DMS 273 treated with DMSO at 0.1 percent for 48 hours (cell line): ENCODE measurements around the gene MYH14.

Experiments
- DNase-seq: peaks from one replicate; lab custom pipeline; 2025; lab: John Stamatoyannopoulos, UW

MYH14 gene

GRCh38 chr19:50203281-50204080 lies at the start of gene MYH14:
Gene MYH14, plus strand, starts transcription at chr19:50203622. Its CDS starts 6,744 bp downstream, at chr19:50210366.
- DNase-seq, result no peak

- DNase-seq, result no peak
Measured at GRCh38 chr19:50154529-50154928, 48.9 kb upstream of the MYH14 start.

GRCh38 chr19:50155520-50156109 lies 47.8 kb upstream of the MYH14 start:
- DNase-seq, result no peak

DNA sequence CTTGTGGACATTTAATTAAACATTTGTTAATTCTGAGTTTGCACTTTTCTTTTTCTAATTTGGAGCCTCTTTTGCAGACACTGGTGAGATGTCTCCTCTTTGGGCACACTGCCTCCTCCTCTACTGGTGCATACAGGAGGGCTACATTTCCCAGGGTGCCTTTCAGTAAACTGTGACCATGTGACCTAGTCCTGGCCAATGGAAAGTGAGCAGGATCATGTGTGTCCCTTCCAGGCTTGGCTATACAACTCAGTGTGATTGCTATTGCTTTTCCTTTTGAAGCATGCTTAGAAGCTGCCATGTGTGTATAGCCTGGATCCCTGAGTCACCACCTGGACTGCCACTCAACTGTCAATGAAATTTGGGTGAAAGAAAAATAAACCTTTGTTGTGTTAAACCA lies 44.8 kb upstream of the MYH14 start:
- DNase-seq, result no peak

DNA sequence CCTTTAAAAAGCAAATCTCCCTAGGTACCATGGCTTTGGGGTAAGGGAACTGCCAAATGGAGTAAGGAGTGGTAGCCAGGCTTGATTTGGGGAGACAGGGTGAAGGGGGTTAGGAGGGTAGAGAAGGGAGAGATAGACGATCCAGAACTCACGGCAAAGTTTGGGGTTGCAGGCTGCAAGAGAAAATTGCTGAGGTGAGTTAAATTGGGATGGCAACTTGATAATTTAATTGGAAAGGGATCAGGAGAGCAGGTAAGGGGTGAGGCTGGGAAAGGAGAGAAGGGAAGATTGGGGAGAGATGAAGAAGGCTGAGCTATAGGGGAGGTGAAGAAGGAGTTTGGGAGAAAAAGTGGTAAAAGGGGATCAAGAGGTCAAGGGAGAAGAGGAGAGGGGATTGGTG lies 44.3 kb upstream of the MYH14 start:
- DNase-seq, result no peak

DNA sequence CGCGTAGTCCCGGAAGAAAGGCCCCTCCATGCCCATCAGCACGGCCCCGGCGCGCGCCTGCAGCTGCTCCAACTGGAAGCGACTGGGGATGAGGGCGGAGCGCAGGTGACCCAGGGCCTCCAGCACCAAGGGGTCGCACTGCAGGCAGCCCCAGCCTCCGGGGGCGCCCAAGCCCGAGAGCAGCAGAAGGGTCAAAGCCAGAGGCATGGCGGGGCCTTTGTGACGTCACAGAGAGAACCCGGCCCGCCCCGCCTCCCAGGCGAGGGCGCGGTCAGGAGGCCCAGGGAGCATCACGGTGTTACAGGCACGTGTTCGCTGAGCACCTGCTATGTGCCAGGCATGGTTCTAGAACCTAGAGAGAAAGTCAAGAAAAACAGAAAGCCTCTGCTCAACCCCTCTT lies 40.4 kb upstream of the MYH14 start, which contains the start of gene IZUMO2:
Gene IZUMO2 (minus strand): TSS at position 294 of the 400 bp plus-strand sequence. CDS start 87 bp downstream, at position 207.
- no peak for DNase-seq

DNA sequence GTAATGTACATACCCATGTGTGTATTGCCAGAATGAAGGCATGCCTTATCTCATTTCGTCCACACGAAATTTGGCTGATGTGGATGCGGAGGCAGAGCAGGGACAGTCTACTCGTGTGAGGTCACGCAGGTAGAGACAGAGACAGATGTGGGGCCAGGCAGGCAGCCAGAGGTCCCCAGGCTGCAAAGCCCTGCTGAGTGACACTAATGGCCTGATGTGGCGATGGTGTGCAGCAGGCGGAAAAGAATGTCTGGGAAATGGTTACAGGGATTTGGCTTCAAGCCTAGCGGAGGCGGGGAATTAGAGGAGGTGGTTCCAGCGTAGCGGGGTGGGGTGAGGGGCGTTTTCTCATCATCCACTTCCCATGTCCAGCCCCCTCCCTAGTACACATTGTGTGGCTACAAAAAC lies 36.1 kb upstream of the MYH14 start:
- DNase-seq, result no peak

GRCh38 chr19:50171752-50172151 lies 31.7 kb upstream of the MYH14 start:
- no peak for DNase-seq

DNA sequence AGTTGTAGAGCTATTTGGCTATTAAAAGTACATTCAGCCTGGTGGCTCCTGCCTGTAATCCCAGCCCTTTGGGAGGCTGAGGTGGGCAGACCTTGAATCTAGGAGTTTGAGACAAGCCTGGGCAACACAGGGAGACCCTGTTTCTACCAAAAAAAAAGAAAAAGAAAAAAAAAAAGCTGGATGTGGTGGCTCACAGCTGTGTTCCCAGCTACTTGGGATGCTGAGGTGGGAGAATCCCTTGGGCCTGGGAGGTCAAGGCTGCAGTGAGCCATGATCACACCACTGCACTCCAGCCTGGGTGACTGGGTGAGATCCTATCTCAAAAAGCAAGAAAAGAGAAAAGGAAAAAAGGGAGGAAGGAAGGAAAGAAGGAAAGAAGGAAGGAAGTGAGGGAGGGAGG lies 30.7 kb upstream of the MYH14 start:
- no peak for DNase-seq

GRCh38 chr19:50173127-50173526 lies 30.3 kb upstream of the MYH14 start:
- no peak for DNase-seq

DNA sequence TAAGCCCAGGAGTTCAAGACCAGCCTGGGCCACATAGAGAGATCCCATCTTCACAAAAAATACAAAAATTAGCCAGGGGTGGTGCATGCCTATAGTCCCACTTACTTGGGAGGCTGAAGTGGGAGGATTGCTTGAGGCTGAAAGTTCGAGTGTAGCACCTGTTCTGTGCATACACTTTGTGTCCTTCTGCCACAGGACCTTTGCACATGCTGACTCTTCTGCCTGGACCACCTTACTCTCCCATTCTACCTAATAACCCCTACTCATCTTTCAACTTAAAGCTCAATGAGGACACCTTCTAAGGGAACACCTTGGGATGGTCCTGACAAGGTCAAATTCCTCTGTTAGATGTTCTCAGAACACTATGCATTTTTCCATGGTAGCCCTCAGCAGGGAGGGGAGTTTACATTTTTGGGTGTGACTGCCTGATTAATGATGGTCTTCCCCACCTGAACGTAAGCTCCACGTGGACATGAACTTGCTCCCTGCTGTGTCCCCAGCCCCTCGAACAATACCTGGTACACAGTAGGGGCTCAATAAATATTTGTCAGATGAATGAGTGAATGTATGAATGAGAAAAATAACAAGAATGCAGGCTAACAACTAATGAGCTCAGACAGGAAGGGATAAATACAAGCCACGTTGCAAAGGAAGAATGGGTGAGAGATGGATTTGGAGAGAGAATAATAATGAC lies 29.2 kb upstream of the MYH14 start:
- no peak for DNase-seq

DNA sequence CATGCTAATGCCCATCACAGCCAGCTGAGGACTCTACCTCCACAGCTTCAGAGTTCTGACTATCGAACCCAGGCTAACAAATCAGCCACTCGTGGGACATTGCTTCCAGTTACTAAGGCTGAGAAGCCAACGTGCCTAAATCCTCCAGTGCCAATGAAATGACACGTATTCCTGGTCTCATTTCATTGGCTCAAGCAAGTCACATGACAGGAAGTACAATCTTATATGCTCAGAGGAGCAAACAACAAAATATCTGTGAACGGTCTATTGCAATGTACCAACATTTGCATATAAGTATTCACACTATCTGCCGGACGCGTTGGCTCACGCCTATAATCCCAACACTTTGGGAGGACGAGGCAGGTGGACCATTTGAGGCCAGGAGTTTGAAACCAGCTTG lies 27.5 kb upstream of the MYH14 start:
- DNase-seq, result no peak

- no peak for DNase-seq
Measured at GRCh38 chr19:50176775-50177174, 26.6 kb upstream of the MYH14 start.

DNA sequence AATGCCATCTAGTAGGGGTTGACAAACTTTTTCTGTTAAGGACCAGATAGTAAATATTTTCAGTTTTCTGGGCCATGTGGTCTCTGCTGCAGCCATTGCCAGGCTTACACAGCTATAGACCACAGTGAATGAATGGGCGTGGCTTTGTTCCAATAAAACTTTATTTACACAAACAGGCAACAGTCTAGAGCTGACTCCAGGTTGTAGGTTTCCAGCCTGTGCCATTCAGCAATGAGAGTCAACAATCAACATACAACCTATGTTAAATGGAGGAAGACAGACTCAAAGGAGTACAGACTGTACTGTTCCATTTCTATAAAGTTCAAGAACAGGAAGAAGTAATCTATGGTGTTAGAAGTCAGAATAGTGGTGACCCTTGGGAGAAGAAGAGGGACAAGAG lies 25.1 kb upstream of the MYH14 start:
- DNase-seq, result no peak

- DNase-seq, result no peak
Measured at GRCh38 chr19:50178859-50179537, 24.4 kb upstream of the MYH14 start.

DNA sequence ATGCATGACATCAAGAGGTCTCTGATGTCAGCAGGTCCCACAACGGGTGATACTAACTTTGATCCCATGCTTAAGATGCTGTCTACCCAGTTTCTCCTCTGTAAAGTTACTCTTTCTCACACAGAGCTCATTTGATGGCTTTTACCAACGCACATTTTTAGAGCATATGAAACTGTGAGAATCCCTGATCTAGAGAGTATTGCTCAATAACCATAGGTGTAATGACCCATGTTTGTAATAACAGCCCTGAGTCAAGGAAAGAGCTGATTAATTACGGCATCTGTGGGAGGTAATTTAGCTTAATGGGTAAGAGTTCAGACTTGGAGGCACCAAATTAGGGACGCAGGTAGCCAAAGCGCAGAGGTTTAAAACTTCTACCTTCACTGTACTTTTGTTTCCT lies 22.3 kb upstream of the MYH14 start:
- no peak for DNase-seq

DNA sequence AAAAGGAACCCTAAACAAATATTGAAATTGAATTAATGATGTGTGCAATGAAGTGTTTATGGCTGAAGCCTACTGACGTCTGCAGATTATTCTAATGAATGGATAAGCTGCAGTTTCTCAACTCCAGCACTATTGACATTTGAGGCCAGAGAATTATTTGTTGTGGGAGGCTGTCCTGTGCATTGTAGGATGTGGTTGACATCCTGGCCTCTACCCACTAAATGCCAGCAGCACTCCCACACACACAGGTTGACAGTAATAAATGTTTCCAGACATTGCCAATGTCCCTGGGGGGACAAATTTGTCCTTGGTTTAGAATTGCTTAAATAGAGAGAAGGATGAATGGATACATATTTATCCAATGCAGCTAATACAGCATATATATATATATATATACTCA lies 19.2 kb upstream of the MYH14 start:
- no peak for DNase-seq

DNA sequence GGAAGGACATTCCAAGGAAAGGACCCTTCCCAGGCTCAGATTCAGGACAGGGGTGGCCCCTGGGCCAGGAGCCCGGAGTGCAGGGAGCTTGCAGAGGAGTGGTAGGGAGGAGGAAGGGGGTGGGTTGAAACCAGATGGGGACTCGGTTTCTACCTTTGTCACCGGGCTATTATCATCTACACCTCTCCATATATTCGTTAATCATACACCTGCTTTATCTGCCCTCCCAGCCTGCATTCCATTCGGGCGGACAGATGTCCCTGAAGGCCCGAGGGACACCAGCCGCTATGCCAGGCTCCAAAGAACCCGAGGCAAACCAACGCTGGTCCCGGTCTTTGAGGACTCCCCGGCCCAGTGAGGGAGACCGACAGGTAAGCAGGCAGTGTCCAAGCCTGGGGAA lies 15.5 kb upstream of the MYH14 start:
- DNase-seq, result no peak

GRCh38 chr19:50189331-50189730 lies 14.1 kb upstream of the MYH14 start:
- no peak for DNase-seq

DNA sequence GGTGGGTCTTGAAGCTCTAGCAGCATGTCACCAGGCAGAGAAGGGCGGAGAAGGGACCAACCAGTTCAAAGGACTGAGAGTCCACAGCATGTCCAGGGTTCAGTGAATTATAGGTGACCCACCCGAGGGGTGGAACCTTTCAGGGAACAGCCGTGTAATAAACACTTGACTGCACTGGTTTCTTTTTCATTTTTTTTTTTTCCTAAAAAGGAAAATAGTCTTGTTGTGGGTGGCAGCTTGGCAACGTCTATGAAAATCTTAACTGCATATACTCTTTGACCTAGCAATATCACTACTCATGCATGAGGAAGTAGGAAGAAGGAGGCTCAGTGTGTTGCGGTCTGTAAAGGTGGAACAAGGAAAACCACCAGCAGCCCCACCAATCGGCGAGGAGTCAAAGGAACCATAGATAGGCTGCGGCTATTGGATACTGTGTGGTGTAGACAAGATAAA lies 13.0 kb upstream of the MYH14 start:
- no peak for DNase-seq

DNA sequence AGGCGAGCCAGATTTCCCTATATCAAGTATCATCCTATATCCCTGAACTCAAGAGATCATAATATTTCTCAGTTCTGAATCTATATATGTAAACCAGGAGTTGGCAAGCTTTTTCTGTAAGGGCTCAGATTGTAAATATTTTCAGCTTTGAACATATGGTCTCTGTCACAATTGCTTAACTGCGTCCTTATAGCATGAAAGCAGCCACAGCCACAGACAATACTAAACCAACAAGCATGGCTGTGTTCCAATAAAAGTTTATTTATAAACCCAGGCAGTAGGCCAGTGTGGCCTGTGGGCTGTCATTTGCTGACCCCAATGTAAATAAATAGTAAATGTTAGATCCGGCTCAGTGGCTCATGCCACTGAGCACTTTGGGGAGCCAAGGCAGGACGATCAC lies 12.2 kb upstream of the MYH14 start:
- DNase-seq, result no peak

DNA sequence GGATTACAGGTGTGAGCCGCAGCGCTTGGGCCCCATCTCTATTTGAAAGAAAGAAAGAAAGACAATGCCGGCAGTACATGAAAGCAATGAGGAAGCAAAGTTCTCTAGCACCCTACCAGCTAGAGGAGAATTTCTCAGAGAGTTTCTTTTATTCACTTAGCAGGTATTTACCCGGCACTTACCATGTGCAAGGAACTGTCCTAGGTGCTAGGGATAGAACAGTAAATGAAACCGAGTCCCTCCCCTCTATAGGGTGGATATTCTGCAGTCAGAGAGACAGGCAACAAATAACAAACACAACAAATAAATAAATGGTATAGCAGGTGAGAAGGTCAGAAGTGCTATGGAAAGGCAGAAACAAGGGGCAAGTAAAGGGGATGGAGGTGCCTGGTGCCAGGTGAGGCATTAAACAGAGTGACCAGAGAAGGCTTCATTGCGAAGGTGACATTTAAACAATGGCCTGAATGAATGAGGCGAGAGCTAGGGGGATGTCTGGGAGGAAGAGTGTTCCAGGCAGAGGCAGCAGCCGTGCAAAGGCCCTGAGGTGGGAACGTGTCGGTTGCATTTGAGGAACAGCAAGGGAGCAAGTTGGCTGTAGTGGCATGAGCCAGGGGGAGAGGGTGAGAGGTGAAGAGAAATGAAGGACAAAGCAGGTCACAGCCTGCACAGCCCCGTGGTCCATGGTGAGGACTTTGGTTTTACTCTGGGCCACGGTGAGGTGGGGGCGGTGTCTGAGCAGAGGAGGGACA lies 10.8 kb upstream of the MYH14 start:
- DNase-seq, result no peak
